H9 (cell line): ENCODE data around the gene DPCD. TPM values are rescaled to one million over a fixed set of nuclear protein-coding genes. Genes with fewer than 3 reads are reported as not detected.
A peak's percentile ranks its signal among the peaks of the same experiment; 100 is the strongest.

ENCODE experiments used
- DNase-seq: peaks from one replicate; pipeline ENCODE4 v3.0.0-alpha.2; 2017
- H2AFZ ChIP-seq: one replicate; pipeline ENCODE4 v1.6.1; 2013; ENCODE audit warnings: mild to moderate bottlenecking, low read length, control low read depth, moderate library complexity
- H2AK5ac ChIP-seq: 2 replicates; pipeline ENCODE4 v1.6.1; 2013; ENCODE audit warnings: low read length, control low read depth, mixed read lengths; ENCODE audit not compliant: insufficient read length
- H2BK120ac ChIP-seq: one replicate; pipeline ENCODE4 v1.6.1; 2013; ENCODE audit warnings: low read depth, mild to moderate bottlenecking, low read length, control low read depth, inconsistent platforms; ENCODE audit not compliant: poor library complexity, severe bottlenecking
- H2BK12ac ChIP-seq: 2 replicates; pipeline ENCODE4 v1.6.1; 2013; ENCODE audit warnings: low read length, control low read depth, mixed read lengths, low read depth; ENCODE audit not compliant: insufficient read length
- H2BK15ac ChIP-seq: 2 replicates; pipeline ENCODE4 v1.6.1; 2013; ENCODE audit warnings: low read depth, low read length, control low read depth
- H2BK20ac ChIP-seq: one replicate; pipeline ENCODE4 v1.6.1; 2013; ENCODE audit warnings: low read depth, mild to moderate bottlenecking, low read length, control low read depth, inconsistent platforms; ENCODE audit not compliant: poor library complexity, severe bottlenecking
- H2BK5ac ChIP-seq: 2 replicates; pipeline ENCODE4 v1.6.1; 2013; ENCODE audit warnings: low read length, control low read depth, mixed read lengths; ENCODE audit not compliant: insufficient read length
- H3K14ac ChIP-seq: 2 replicates; pipeline ENCODE4 v1.6.1; 2013; ENCODE audit warnings: low read length, control low read depth; ENCODE audit not compliant: insufficient read depth
- H3K18ac ChIP-seq: 2 replicates; pipeline ENCODE4 v1.6.1; 2013; ENCODE audit warnings: low read depth, mild to moderate bottlenecking, mixed read lengths, low read length, control low read depth; ENCODE audit not compliant: insufficient read length
- H3K23ac ChIP-seq: 2 replicates; pipeline ENCODE4 v1.6.1; 2013; ENCODE audit warnings: low read length, control low read depth, mixed read lengths, low read depth; ENCODE audit not compliant: insufficient read length
- H3K23me2 ChIP-seq: 2 replicates; pipeline ENCODE4 v1.6.1; 2013; ENCODE audit warnings: low read depth, mild to moderate bottlenecking, mixed read lengths, low read length, control low read depth; ENCODE audit not compliant: insufficient read length, poor library complexity, severe bottlenecking
- H3K27ac ChIP-seq: 2 replicates; pipeline ENCODE4 v1.5.1; 2013; ENCODE audit warnings: low read length, control low read depth, mixed read lengths, low read depth; ENCODE audit not compliant: insufficient read length
- H3K27me3 ChIP-seq: 2 replicates; pipeline ENCODE4 v1.6.1; 2013; ENCODE audit warnings: low read length, control low read depth, inconsistent platforms; ENCODE audit not compliant: insufficient read depth
- H3K4ac ChIP-seq: 2 replicates; pipeline ENCODE4 v1.6.1; 2013; ENCODE audit warnings: low read depth, mild to moderate bottlenecking, control low read depth, inconsistent platforms, low read length, moderate library complexity
- H3K4me1 ChIP-seq: 2 replicates; pipeline ENCODE4 v1.6.1; 2013; ENCODE audit warnings: low read length, control low read depth, inconsistent platforms; ENCODE audit not compliant: insufficient read depth
- H3K4me2 ChIP-seq: 2 replicates; pipeline ENCODE4 v1.6.1; 2013; ENCODE audit warnings: low read length, control low read depth, mixed read lengths; ENCODE audit not compliant: insufficient read length, insufficient read depth
- H3K56ac ChIP-seq: 2 replicates; pipeline ENCODE4 v1.6.1; 2013; ENCODE audit warnings: low read depth, mild to moderate bottlenecking, mixed read lengths, low read length, control low read depth; ENCODE audit not compliant: insufficient read length
- H3K79me1 ChIP-seq: 2 replicates; pipeline ENCODE4 v1.6.1; 2013; ENCODE audit warnings: low read depth, mild to moderate bottlenecking, moderate library complexity, low read length, control low read depth, inconsistent platforms; ENCODE audit not compliant: insufficient read depth, poor library complexity, severe bottlenecking
- H3K79me2 ChIP-seq: 2 replicates; pipeline ENCODE4 v1.6.1; 2013; ENCODE audit warnings: low read length, control low read depth, inconsistent platforms; ENCODE audit not compliant: insufficient read depth
- H3K9ac ChIP-seq: 2 replicates; pipeline ENCODE4 v1.6.1; 2013; ENCODE audit warnings: low read length, control low read depth, mixed read lengths; ENCODE audit not compliant: insufficient read length; ENCODE audit errors: extremely low read depth
- H3K9me3 ChIP-seq: one replicate; pipeline ENCODE4 v1.6.1; 2013; ENCODE audit warnings: low read depth, low read length, inconsistent platforms; ENCODE audit not compliant: control insufficient read depth
- H3T11ph ChIP-seq: one replicate; pipeline ENCODE4 v1.6.1; 2013; ENCODE audit warnings: mild to moderate bottlenecking, low read length, control low read depth, inconsistent platforms
- H4K20me1 ChIP-seq: one replicate; pipeline ENCODE4 v1.6.1; 2013; ENCODE audit not compliant: control insufficient read depth, insufficient read length, insufficient read depth
- H4K5ac ChIP-seq: 2 replicates; pipeline ENCODE4 v1.6.1; 2013; ENCODE audit warnings: low read depth, mild to moderate bottlenecking, mixed read lengths, low read length, control low read depth; ENCODE audit not compliant: insufficient read length
- H4K8ac ChIP-seq: replicated peaks from 2 replicates; pipeline ENCODE4 v1.6.1; 2013; ENCODE audit warnings: low read length, control low read depth, mixed read lengths, low read depth; ENCODE audit not compliant: insufficient read length
- H4K91ac ChIP-seq: 2 replicates; pipeline ENCODE4 v1.6.1; 2013; ENCODE audit warnings: low read depth, mild to moderate bottlenecking, moderate library complexity, mixed read lengths, low read length, control low read depth; ENCODE audit not compliant: insufficient read length
- H3K27ac Mint-ChIP-seq, 3 experiments: 2 replicates in 2 of 3; 3 replicates in 1 of 3; pipeline ENCODE4 v1.8.0; 2020 to 2021; ENCODE audit warnings: mixed read lengths in 3 of 3, mild to moderate bottlenecking in 1 of 3, moderate library complexity in 1 of 3
- H3K27me3 Mint-ChIP-seq: 2 replicates; pipeline ENCODE4 v1.8.0; 2021; ENCODE audit warnings: low read depth, mild to moderate bottlenecking, moderate library complexity, mixed read lengths
- H3K36me3 Mint-ChIP-seq, 3 experiments: 2 replicates in 2 of 3; 3 replicates in 1 of 3; pipeline ENCODE4 v1.8.0; 2020 to 2021; ENCODE audit warnings: low read depth in 3 of 3, mixed read lengths in 3 of 3; ENCODE audit not compliant: insufficient read depth in 1 of 3
- H3K4me1 Mint-ChIP-seq, 2 experiments: 2 replicates each; pipeline ENCODE4 v1.8.0; 2020; ENCODE audit warnings: mixed read lengths in 2 of 2
- H3K4me3 Mint-ChIP-seq, 2 experiments: 2 replicates in 1 of 2; 3 replicates in 1 of 2; pipeline ENCODE4 v1.8.0; 2020 to 2021; ENCODE audit warnings: mild to moderate bottlenecking in 2 of 2, mixed read lengths in 2 of 2, moderate library complexity in 1 of 2
- H3K9me3 Mint-ChIP-seq, 2 experiments: 2 replicates in 1 of 2; 3 replicates in 1 of 2; pipeline ENCODE4 v1.8.0; 2020; ENCODE audit warnings: mild to moderate bottlenecking in 2 of 2, mixed read lengths in 2 of 2, moderate library complexity in 1 of 2
- WGBS: extraction: QIAGEN DNeasy Blood & Tissue Kit; methylation state at CpG from one replicate; pipeline ENCODE4 v1.1.7; 2013; ENCODE audit warnings: missing lambda C conversion rate, low lambda C conversion rate, mixed read lengths; ENCODE audit not compliant: insufficient read length; ENCODE audit errors: extremely low coverage; 5-methylcytosine and 5-hydroxymethylcytosine counted together
- total RNA-seq: library from RNA; stranded (reverse); gene quantifications from 2 replicates; pipeline ENCODE4 v1.2.1, GENCODE V29; 2021
- TF ChIP-seq, protein P1 (sequence below): fragments of 200-600 bp; sonication (generic); conservative IDR thresholded peaks from 3 replicates; pipeline ENCODE4 v1.8.0; 2021; ENCODE audit warnings: antibody characterized with exemption, mild to moderate bottlenecking

DPCD gene
- total RNA-seq, 1 experiment from 2014 or later: 21.8 TPM

DNA sequence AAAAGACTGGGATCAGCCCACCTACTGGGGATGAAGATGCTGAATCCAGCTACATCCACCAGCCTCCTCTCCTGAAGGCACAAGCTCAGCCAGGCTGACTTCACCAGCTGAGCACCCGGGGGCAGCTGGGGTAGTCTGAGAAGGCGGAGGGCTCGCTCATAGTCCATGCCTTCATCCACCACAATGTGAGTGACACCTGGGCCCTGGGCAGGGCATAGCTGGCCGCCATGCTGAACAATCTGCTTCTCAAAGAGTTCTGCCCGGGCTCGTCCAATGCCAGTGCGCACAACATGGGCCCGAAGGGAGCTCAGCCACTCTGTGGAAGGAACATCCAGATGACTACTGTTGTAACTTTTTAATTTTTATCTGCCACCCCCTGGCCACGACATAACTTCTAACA is 2.3 kb upstream of the DPCD start:
- H3K4me3 Mint-ChIP-seq: peak overlapping the region; percentile 19 to 22; a peak in 3 of 5 replicates
- Histone ChIP-seq H3K18ac (no peak overlapping the region), H3K79me1 (no peaks in the 10 kb centered on the region), H3K23me2 (peaks cover 12% of the 10 kb centered on the region), H3K27me3 (no peaks in the 10 kb centered on the region), H2AFZ (no peak overlapping the region), H4K5ac (no peak overlapping the region), H4K20me1 (no peaks in the 10 kb centered on the region), H3K14ac (no peak overlapping the region), H3K9me3 (no peaks in the 10 kb centered on the region), H2AK5ac (no peak overlapping the region), H3K4me2 (no peak overlapping the region), H3K4me1 (peaks cover 5% of the 10 kb centered on the region), H3K23ac (no peak overlapping the region), H2BK15ac (no peak overlapping the region), H2BK5ac (no peak overlapping the region), H4K91ac (no peak overlapping the region), H3K79me2 (no peaks in the 10 kb centered on the region; the same call in 1 of the 2 replicates), H2BK120ac (no peak overlapping the region), H3K4ac (no peak overlapping the region), H3K27ac (no peak overlapping the region), H2BK12ac (no peak overlapping the region), H4K8ac (no peak overlapping the region), H3K56ac (no peak overlapping the region), H2BK20ac (no peak overlapping the region), H3T11ph (no peak overlapping the region), H3K9ac (no peak overlapping the region)
- peaks cover 32 to 37% of the 10 kb centered on the region in 2 experiments for H3K4me1 Mint-ChIP-seq
- peaks cover 16 to 47% (median 32%) of the 10 kb centered on the region in 3 experiments for H3K36me3 Mint-ChIP-seq
- TF ChIP-seq, protein P1, sequence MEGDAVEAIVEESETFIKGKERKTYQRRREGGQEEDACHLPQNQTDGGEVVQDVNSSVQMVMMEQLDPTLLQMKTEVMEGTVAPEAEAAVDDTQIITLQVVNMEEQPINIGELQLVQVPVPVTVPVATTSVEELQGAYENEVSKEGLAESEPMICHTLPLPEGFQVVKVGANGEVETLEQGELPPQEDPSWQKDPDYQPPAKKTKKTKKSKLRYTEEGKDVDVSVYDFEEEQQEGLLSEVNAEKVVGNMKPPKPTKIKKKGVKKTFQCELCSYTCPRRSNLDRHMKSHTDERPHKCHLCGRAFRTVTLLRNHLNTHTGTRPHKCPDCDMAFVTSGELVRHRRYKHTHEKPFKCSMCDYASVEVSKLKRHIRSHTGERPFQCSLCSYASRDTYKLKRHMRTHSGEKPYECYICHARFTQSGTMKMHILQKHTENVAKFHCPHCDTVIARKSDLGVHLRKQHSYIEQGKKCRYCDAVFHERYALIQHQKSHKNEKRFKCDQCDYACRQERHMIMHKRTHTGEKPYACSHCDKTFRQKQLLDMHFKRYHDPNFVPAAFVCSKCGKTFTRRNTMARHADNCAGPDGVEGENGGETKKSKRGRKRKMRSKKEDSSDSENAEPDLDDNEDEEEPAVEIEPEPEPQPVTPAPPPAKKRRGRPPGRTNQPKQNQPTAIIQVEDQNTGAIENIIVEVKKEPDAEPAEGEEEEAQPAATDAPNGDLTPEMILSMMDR: no peak
- no CpG with 5 or more reads among the region's 9 CpGs for WGBS
- no peaks in the 10 kb centered on the region for H3K9me3 Mint-ChIP-seq
- DNase-seq: no peak
- no peak overlapping the region for H3K27ac Mint-ChIP-seq
- H3K27me3 Mint-ChIP-seq: peaks cover 2% of the 10 kb centered on the region; the same call in 1 of the 2 replicates
